Right lung (tissue), 5 donors: ENCODE measurements around the gene EVX1. TPM values are rescaled to one million over a fixed set of nuclear protein-coding genes. Genes with fewer than 3 reads are reported as not detected.

Source experiments
- DNase-seq, 2 donors: peaks; one replicate each; pipeline ENCODE4 v3.0.0-alpha.2; 2013
- polyA plus RNA-seq, 5 donors: library from polyadenylated mRNA; unstranded; fragments of 120-200 nt; gene quantifications; one replicate each; pipeline versions ENCODE4 v1.2.1 to v1.2.3, GENCODE V29; 2013; ENCODE audit warnings: inconsistent platforms in 1 of 5, low replicate concordance in 1 of 5; ENCODE audit not compliant: insufficient read length in 5 of 5, insufficient read depth in 1 of 5

The EVX1 gene
- polyA plus RNA-seq, 5 donors, result not detected

GRCh38 chr7:27248911-27249723, 6.5 kb downstream of the EVX1 start:
- DNase-seq, result no peak

GRCh38 chr7:27249724-27250556, 7.3 kb downstream of the EVX1 start:
- DNase-seq, result no peak

- DNase-seq, result no peak
Observed at GRCh38 chr7:27250557-27251070, 8.0 kb downstream of the EVX1 start.

- DNase-seq, result no peak
Observed at GRCh38 chr7:27251136-27251651, 8.6 kb downstream of the EVX1 start.

GRCh38 chr7:27251652-27252590, 9.3 kb downstream of the EVX1 start:
- no peak for DNase-seq

GRCh38 chr7:27254625-27255024, 12.0 kb downstream of the EVX1 start:
- no peak for DNase-seq

- no peak for DNase-seq
Observed at GRCh38 chr7:27260211-27260610, 17.6 kb downstream of the EVX1 start.

- DNase-seq, result no peak
Observed at GRCh38 chr7:27262121-27262520, 19.5 kb downstream of the EVX1 start.

GRCh38 chr7:27263781-27264180, 21.2 kb downstream of the EVX1 start:
- DNase-seq, result no peak

- DNase-seq, result no peak
Observed at GRCh38 chr7:27269455-27269854, 26.9 kb downstream of the EVX1 start.

GRCh38 chr7:27271384-27271783, 28.8 kb downstream of the EVX1 start:
- DNase-seq, result no peak

GRCh38 chr7:27277628-27278027, 35.0 kb downstream of the EVX1 start:
- DNase-seq, result no peak

- no peak for DNase-seq
Observed at GRCh38 chr7:27283558-27283957, 41.0 kb downstream of the EVX1 start.

GRCh38 chr7:27295236-27295635, 52.6 kb downstream of the EVX1 start:
- DNase-seq, result no peak

GRCh38 chr7:27297356-27297755, 54.8 kb downstream of the EVX1 start:
- DNase-seq, result no peak

Other genes starting within 250 kb of the EVX1 start
- 1 to 10 TPM; 1.8 to 2.8 (median 2.2) TPM for gene HOXA1, start 146.8 kb upstream of the EVX1 start, polyA plus RNA-seq
- gene HOXA2, start 140.1 kb upstream of the EVX1 start, polyA plus RNA-seq, result 10 to 100 TPM; 16.0 to 23.8 (median 18.1) TPM
- gene HOXA4, start 112.0 kb upstream of the EVX1 start, polyA plus RNA-seq, result 10 to 100 TPM; 32.3 to 39.5 (median 38.3) TPM
- 10 to 100 TPM; 77.5 to 95.7 (median 86.2) TPM for gene HOXA5, start 99.1 kb upstream of the EVX1 start, polyA plus RNA-seq
- 10 to 100 TPM; 10.8 to 15.6 (median 13.8) TPM for gene HOXA6, start 95.0 kb upstream of the EVX1 start, polyA plus RNA-seq
- gene HOXA3, start 90.2 kb upstream of the EVX1 start, polyA plus RNA-seq, result 10 to 100 TPM; 33.5 to 53.1 (median 39.9) TPM
- gene HOXA7, start 86.1 kb upstream of the EVX1 start, polyA plus RNA-seq, result 1 to 10 TPM; 4.3 to 5.4 (median 4.8) TPM
- gene HOXA9, start 77.3 kb upstream of the EVX1 start, polyA plus RNA-seq, result 1 to 10 TPM in 1 of 5 donors, under 1 TPM in 4; 0.17 to 1.2 (median 0.29) TPM
- gene HOXA10, start 68.5 kb upstream of the EVX1 start, polyA plus RNA-seq, result 1 to 10 TPM in 1 of 5 donors, under 1 TPM in 2, not detected in 2; 0.12 to 1.4 (median 0.94) TPM
- gene HOXA11, start 57.6 kb upstream of the EVX1 start, polyA plus RNA-seq, result under 1 TPM in 2 of 5 donors, not detected in 3; 0.19 to 0.35 TPM
- gene HOXA13, start 42.7 kb upstream of the EVX1 start, polyA plus RNA-seq, result under 1 TPM in 1 of 5 donors, not detected in 4; 0.06 TPM